ENCODE data around the gene MAN1A1.

DNA sequence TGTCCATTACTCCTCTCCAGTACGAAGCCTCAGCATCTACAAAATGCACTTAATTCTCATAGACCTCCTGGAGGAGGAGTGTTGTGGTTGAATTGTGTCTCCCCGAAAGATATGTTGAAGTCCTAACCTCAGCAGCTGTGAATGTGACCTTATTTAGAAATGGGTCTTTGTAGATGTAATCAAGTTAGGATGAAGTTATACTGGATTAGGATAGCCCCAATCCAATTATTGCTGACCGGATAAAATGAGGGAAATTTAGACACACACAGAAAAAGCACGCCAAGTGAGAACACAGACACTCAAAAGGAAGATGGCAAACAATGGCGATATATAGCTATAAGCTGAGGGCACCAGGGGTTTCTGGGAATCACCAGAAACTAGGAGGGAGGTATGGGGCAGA lies 206.9 kb downstream of the MAN1A1 start:
- TF ChIP-seq EZH2 (IDR thresholded peaks at IDR 0.05) (no peak), POLR2AphosphoS5 (IDR thresholded peaks at IDR 0.05; ENCODE audit: borderline replicate concordance, low read depth, low read length) (no peak)

Measured in SK-N-MC (cell line).